B cell (primary cell): ENCODE measurements around the gene POLN.

ENCODE experiments used
- EZH2 ChIP-seq: IDR thresholded peaks from 2 replicates; pipeline ENCODE4 v1.6.1; 2012; ENCODE audit warnings: borderline replicate concordance, low read depth, mild to moderate bottlenecking, moderate library complexity, low read length; ENCODE audit not compliant: insufficient read depth, poor library complexity, severe bottlenecking
- TF ChIP-seq, protein P1 (sequence below): fragments of 200-600 bp; IDR thresholded peaks from one replicate; pipeline ENCODE4 v1.8.0; 2022; ENCODE audit warnings: antibody characterized with exemption, mild to moderate bottlenecking

DNA sequence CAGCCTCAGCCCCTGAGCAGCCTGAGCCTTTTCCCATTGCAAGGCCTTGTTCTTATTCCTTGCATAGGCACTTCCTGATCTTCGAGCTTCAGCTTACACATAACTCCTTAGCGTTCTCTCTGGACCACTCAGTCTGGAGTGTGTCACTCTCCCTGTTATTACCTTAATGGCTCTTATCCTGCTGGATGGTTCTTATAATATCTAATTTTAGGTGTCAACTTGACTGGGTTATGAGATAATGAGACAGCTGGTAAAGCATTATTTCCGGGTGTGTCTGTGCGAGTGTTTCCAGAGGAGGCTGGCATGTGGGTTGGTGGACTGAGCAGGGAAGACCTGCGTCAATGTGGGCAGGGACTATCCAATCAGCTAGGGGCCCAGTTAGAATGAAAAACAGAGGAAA is 75.7 kb downstream of the POLN start:
- TF ChIP-seq, protein P1, sequence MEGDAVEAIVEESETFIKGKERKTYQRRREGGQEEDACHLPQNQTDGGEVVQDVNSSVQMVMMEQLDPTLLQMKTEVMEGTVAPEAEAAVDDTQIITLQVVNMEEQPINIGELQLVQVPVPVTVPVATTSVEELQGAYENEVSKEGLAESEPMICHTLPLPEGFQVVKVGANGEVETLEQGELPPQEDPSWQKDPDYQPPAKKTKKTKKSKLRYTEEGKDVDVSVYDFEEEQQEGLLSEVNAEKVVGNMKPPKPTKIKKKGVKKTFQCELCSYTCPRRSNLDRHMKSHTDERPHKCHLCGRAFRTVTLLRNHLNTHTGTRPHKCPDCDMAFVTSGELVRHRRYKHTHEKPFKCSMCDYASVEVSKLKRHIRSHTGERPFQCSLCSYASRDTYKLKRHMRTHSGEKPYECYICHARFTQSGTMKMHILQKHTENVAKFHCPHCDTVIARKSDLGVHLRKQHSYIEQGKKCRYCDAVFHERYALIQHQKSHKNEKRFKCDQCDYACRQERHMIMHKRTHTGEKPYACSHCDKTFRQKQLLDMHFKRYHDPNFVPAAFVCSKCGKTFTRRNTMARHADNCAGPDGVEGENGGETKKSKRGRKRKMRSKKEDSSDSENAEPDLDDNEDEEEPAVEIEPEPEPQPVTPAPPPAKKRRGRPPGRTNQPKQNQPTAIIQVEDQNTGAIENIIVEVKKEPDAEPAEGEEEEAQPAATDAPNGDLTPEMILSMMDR = no peak
- no peak for TF ChIP-seq EZH2
